ENCODE measurements around the gene ZNF668. TPM values are rescaled to one million over a fixed set of nuclear protein-coding genes. Genes with fewer than 3 reads are reported as not detected.

The ZNF668 gene
- total and polyA plus RNA-seq, 2 of the 8 experiments (the other 6 are each of a cell fraction or from before 2014, with no cell fraction given): 14.0 to 14.3 TPM

DNA sequence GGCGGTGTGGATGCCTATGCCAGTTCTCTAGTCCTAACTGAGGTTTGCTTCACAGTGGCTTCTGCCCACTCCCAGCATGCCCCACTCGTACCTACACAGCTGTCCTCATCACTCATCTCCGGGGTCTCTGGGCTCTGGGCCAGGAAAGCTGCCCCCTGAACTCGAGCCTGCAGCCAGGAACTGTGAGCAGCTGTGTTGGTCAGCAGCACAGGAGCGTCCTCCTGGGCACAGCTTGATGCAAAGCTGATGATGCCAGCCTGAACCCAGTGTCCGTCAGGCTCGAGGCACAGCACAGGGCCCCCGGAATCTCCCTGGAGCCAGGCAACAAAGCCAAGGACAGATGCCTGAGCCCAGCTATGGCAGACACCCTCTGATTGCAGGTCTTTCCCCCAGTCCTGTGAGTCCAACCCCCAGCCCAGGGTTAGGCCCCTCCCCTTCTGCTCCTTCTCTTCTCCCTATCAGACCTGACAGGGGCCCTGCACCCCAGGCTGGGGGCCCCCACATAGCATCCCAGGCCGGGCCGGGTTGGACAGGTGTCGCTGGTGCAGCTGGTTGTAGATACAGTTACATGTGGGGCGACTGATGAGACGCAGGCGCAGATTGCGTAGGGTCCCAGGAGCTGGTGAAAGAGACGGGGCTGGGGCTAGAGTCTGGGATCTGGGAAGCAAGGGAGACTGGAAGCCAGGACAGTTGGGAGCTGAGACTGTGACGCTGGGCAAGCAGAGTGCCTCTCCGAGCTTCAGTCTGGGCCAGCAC is 12.0 kb upstream of the ZNF668 start:
- Histone ChIP-seq H3K18ac (ENCODE audit: extremely low read depth, low read length) (no peak overlapping the region), H2BK20ac (ENCODE audit: low read length) (no peak overlapping the region), H3K4me1 (replicated peaks in 1 of 4; ENCODE audit: control insufficient read depth in 3 of 4, insufficient read depth in 4 of 4, low read length in 3 of 4) (no peaks in the 10 kb centered on the region), H3K27me3 (replicated peaks in 1 of 4; ENCODE audit: control insufficient read depth in 3 of 4, extremely low read depth in 1 of 4, insufficient read depth in 3 of 4, low read length in 3 of 4) (no peaks in the 10 kb centered on the region), H2AFZ (ENCODE audit: low read length) (no peak overlapping the region), H2BK120ac (replicated peaks; ENCODE audit: low read depth, low read length) (no peak overlapping the region), H3K14ac (ENCODE audit: insufficient read length) (no peak overlapping the region), H3K4me3 (ENCODE audit: extremely low read depth in 1 of 4, insufficient read depth in 2 of 4, low read depth in 3 of 4, low read length in 4 of 4) (no peak overlapping the region), H2BK5ac (ENCODE audit: low read depth, low read length) (no peak overlapping the region), H4K5ac (ENCODE audit: insufficient read length, low read depth, low read length) (no peak overlapping the region), H2AK5ac (ENCODE audit: low read depth, low read length) (no peak overlapping the region), H2BK15ac (ENCODE audit: low read length) (no peak overlapping the region), H3K4ac (replicated peaks; ENCODE audit: insufficient read length, low read depth, low read length) (no peak overlapping the region), H4K20me1 (replicated peaks in 1 of 2; ENCODE audit: control insufficient read depth in 1 of 2, insufficient read depth in 2 of 2, low read length in 2 of 2) (peaks cover 15 to 22% of the 10 kb centered on the region in 2 experiments), H3K36me3 (ENCODE audit: control insufficient read depth in 2 of 4, insufficient read depth in 4 of 4, low read length in 3 of 4) (peaks cover 0 to 14% (median 7%) of the 10 kb centered on the region in 4 experiments; a peak in 5 of 8 replicates), H3K9ac (replicated peaks in 1 of 4; ENCODE audit: extremely low read depth in 1 of 4, low read depth in 3 of 4, low read length in 3 of 4) (no peak overlapping the region), H3K56ac (replicated peaks; ENCODE audit: insufficient read length, low read depth, low read length) (no peak overlapping the region), H4K91ac (replicated peaks; ENCODE audit: insufficient read length, low read length) (no peak overlapping the region), H3K9me3 (ENCODE audit: insufficient read depth in 2 of 2, low read depth in 1 of 2, low read length in 1 of 2) (no peaks in the 10 kb centered on the region), H3K23me2 (ENCODE audit: low read depth, low read length) (no peaks in the 10 kb centered on the region), H3K79me1 (ENCODE audit: low read depth, low read length) (peaks cover 3% of the 10 kb centered on the region), H3K4me2 (ENCODE audit: insufficient read depth in 1 of 2, low read depth in 2 of 2, low read length in 2 of 2) (no peak overlapping the region), H3K23ac (ENCODE audit: insufficient read length) (no peak overlapping the region), H3K79me2 (ENCODE audit: control insufficient read depth in 1 of 2, insufficient read depth in 2 of 2, low read length in 2 of 2) (no peaks in the 10 kb centered on the region; a peak in 1 of 4 replicates), H3K27ac (ENCODE audit: low read depth, low read length) (no peak overlapping the region), H4K8ac (ENCODE audit: extremely low read depth, insufficient read depth, low read length) (no peak overlapping the region), H2BK12ac (ENCODE audit: low read depth, low read length) (no peak overlapping the region)
- DNase-seq (ENCODE audit: low read depth in 1 of 2, low spot score in 2 of 2): no peak
- POLR2A ChIA-PET (ENCODE audit: partially characterized antibody): interaction anchor here (0.8 to 4.7 kb wide), 4 partner anchors 9 to 45 kb away, joined by 3 to 34 read pairs (median 6); partner anchors contain the start of genes ZNF646 and ZNF668
- WGBS, 2 experiments (ENCODE audit: extremely low coverage in 1 of 2, insufficient coverage in 1 of 2, insufficient read length in 1 of 2, insufficient replicate concordance in 2 of 2, low coverage in 1 of 2, low lambda C conversion rate in 2 of 2, missing lambda C conversion rate in 1 of 2): 89% methylated on average over 18 of the region's 18 CpGs; no CpG with 5 or more reads in 1 of the 2 experiments
- CTCF ChIA-PET (ENCODE audit: partially characterized antibody): interaction anchor here (0.6 to 1.4 kb wide), 3 partner anchors 10 to 133 kb away, joined by 3 to 6 read pairs (median 3); no protein-coding TSS in a partner anchor
- no peak for FAIRE-seq
- no peak for TF ChIP-seq GTF2F1 (IDR thresholded peaks at IDR 0.05; ENCODE audit: borderline replicate concordance, low read depth, low read length)
- no peak for TF ChIP-seq MAFK (IDR thresholded peaks at IDR 0.05; ENCODE audit: low read depth, low read length)
- no peak for TF ChIP-seq KDM5A (IDR thresholded peaks at IDR 0.05; ENCODE audit: low read length)
- TF ChIP-seq TBP (IDR thresholded peaks at IDR 0.05; ENCODE audit: low read depth, low read length): no peak
- TF ChIP-seq EZH2 (IDR thresholded peaks at IDR 0.05; ENCODE audit: low read depth, low read length, severe bottlenecking): no peak
- no peak for TF ChIP-seq HDAC2 (IDR thresholded peaks at IDR 0.05; ENCODE audit: borderline replicate concordance in 1 of 2, low read depth in 2 of 2, low read length in 2 of 2)
- TF ChIP-seq PHF8 (conservative IDR thresholded peaks at IDR 0.05; ENCODE audit: low read depth, low read length): no peak
- no peak for TF ChIP-seq TCF12 (IDR thresholded peaks at IDR 0.05; ENCODE audit: low read depth, low read length)
- no peak for TF ChIP-seq SIX5 (IDR thresholded peaks at IDR 0.05; ENCODE audit: low read depth, low read length)
- TF ChIP-seq YY1 (IDR thresholded peaks at IDR 0.05; ENCODE audit: low read depth, low read length): no peak
- no peak for TF ChIP-seq BRCA1 (IDR thresholded peaks at IDR 0.05; ENCODE audit: low read depth, low read length)
- no peak for TF ChIP-seq FOSL1 (IDR thresholded peaks at IDR 0.05; ENCODE audit: insufficient read depth, low read depth, low read length)
- TF ChIP-seq TAF7 (optimal IDR thresholded peaks at IDR 0.05; ENCODE audit: borderline replicate concordance, low read depth, low read length): no peak
